ENCODE results near the gene ANKRD22. TPM values are rescaled to one million over a fixed set of nuclear protein-coding genes. Genes with fewer than 3 reads are reported as not detected.

ANKRD22 gene
- 0.31 to 0.40 TPM (median 0.37 TPM) in 5 replicates for total RNA-seq (2022; extraction: Qiagen RNA extraction)

DNA sequence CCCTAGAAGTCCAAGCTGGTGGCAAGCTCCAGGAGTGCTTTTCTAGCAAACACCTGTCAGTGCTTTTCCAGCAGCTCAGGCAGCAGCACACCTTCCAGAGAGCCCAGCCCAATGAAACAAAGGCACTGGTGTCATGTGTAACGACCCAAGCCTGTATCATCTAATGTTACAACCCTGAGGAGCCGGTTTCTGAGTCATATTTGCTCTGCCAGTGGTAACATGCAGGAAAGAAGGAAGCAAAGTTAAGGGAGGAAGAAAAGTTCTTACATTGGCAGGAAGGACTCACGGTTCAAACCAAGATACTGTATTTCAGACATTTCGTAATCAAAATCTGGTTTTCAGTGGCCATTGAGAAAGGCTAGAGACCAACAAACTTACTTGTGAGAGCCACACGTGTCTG lies at the start of gene ANKRD22:
Gene ANKRD22, minus strand, starts transcription at position 139 of the 400 bp plus-strand sequence. CDS start 237 bp downstream, outside the sequence.

GRCh38 chr10:88879534-88880281 lies 28.1 kb upstream of the ANKRD22 start, which contains the start of gene STAMBPL1:
Gene STAMBPL1 (plus strand): TSS chr10:88880245. CDS start chr10:88901709, 21,464 bp downstream.

DNA sequence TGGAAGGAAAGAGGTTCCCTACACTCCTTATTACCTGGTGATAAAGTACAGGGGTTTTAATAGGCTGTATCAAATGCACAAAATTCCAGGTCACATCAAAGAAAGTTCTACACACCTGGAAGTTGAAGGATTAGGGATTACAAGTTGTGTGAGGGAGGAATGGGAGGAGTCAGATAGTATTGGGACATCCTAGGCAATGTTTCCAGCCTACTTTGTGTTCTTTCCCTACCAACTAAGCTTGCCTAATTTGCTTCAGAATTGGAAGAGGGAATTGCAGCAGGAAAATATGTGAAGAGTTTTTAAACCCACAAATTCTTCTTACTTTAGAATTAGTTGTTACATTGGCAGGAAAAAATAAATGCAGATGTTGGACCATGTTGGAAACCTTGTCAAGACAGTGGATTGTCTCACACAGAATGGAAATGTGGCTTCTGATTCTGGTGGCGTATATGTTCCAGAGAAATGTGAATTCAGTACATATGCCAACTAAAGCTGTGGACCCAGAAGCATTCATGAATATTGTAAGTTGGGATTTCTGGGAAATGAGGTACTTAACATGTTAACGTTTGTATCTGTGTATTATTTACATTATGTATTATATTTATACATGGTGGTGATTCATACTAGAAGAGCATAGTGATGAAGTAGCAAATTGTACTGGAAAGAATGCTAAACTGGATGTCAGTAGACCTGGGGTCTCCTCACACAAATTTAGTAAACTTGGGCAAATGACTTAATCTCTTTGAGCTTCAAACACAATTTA lies 48.9 kb downstream of the ANKRD22 start, which contains the start of gene LIPM:
Gene LIPM, plus strand, starts transcription at position 208 of the 763 bp plus-strand sequence. Its CDS starts 167 bp downstream, at position 375.

Other genes starting within 250 kb of the ANKRD22 start
- not detected in 5 replicates for gene LIPF, start 187.4 kb downstream of the ANKRD22 start, total RNA-seq (2022; extraction: Qiagen RNA extraction)
- not detected in 5 replicates for gene LIPK, start 145.6 kb downstream of the ANKRD22 start, total RNA-seq (2022; extraction: Qiagen RNA extraction)
- not detected in 5 replicates for gene LIPN, start 91.8 kb downstream of the ANKRD22 start, total RNA-seq (2022; extraction: Qiagen RNA extraction)
- gene LIPM, start 49.1 kb downstream of the ANKRD22 start, total RNA-seq (2022; extraction: Qiagen RNA extraction), result not detected in 5 replicates
- 23.1 to 27.7 TPM (median 25.4 TPM) in 5 replicates for gene STAMBPL1, start 28.4 kb upstream of the ANKRD22 start, total RNA-seq (2022; extraction: Qiagen RNA extraction)
- gene ACTA2, start 100.9 kb upstream of the ANKRD22 start, total RNA-seq (2022; extraction: Qiagen RNA extraction), result 17.2 to 21.9 TPM (median 18.9 TPM) in 5 replicates
- gene FAS, start 139.0 kb upstream of the ANKRD22 start, total RNA-seq (2022; extraction: Qiagen RNA extraction), result 28.6 to 38.2 TPM (median 30.3 TPM) in 5 replicates